Choroid plexus epithelial cell (primary cell): ENCODE results near the gene FGF18.

Experiments
- DNase-seq: peaks from one replicate; pipeline ENCODE4 v3.0.0-alpha.2; 2010; ENCODE audit warnings: low read depth
- H3K4me3 ChIP-seq: 2 replicates; pipeline ENCODE4 v1.5.1; 2011; ENCODE audit warnings: low read depth, mild to moderate bottlenecking, control low read depth, low read length, moderate library complexity
- CTCF ChIP-seq: conservative IDR thresholded peaks from 2 replicates; pipeline ENCODE4 v1.5.1; 2011; ENCODE audit warnings: low read depth, mild to moderate bottlenecking, control low read depth, inconsistent platforms, low read length, moderate library complexity

FGF18 gene

DNA sequence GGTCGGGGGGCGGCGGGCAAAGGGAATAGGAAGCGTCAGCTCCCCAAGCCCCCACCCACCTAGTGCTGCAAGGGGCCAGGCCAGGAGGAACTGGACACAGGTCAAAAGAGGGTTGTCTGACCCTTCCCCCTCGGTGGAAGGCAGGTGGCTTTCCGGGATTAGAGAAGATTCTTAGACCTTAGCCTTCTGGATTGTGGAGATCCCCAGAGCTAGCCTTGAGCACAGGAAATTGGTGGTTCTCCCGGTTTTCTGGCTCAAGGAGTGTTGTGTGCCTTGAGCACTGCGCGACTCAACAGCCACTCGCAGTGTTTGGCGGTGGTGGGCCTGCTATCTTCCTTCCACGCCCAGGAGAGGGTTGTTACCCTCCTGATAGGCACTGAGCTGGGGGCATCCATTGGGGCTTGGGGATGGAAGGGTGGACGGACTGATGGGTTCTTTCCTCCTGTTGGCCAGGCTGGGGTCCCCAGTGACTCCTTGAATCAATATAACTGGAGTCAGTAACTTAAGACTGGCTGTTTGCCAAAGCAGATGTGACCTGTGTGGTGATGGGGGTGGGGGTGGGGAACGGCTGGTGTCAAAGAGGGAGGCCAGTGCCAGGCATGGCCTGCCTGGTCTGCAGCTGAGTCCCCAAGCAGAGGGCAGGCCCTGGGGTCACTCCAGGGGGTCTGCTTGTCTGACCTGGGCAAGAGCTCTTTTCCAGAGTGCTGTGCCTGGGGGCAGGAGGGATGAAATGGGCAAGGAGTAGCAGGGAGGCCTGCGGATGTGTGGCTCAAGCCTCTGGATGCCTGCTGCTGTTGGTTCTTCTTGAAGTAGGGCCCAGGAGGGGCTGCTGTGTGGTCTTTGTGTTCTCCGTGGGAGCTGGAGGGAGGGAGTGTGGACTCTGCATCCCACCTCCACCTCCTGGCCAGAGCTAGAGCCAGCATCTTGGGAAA lies 2.1 kb downstream of the FGF18 start:
- no peak for TF ChIP-seq CTCF
- no peak overlapping the region for H3K4me3 ChIP-seq
- DNase-seq, result no peak

- no peak for DNase-seq
- H3K4me3 ChIP-seq, result no peak overlapping the region
- no peak for TF ChIP-seq CTCF
These were observed 3.0 kb downstream of the FGF18 start for GRCh38 chr5:171422495-171422894.

GRCh38 chr5:171422902-171423663 lies 3.6 kb downstream of the FGF18 start:
- TF ChIP-seq CTCF, result no peak
- no peak overlapping the region for H3K4me3 ChIP-seq
- DNase-seq, result no peak

DNA sequence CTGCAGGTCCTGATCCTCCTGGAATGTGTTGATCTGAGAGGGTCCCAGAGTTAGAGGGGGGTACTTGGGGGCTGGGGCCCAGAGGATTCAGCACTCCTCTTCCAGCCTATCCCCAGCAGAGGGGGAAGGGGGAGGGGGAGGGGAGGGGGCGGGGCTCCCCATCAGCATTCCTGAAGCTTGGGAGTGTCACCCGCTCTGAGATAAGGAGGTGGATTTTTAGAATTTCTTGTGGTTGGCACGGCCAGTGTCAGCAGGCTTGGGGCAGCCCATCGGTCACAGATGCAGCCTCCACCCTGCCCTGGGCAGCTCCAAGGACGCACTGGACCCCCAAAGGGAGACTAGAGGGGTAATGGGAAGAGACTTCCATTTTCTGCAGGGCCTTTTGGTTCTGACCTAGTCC lies 5.3 kb downstream of the FGF18 start:
- no peak for DNase-seq
- no peak overlapping the region for H3K4me3 ChIP-seq
- TF ChIP-seq CTCF, result no peak

- TF ChIP-seq CTCF, result no peak
- no peak overlapping the region for H3K4me3 ChIP-seq
- no peak for DNase-seq
These were observed 6.3 kb downstream of the FGF18 start for GRCh38 chr5:171425596-171426244.

- H3K4me3 ChIP-seq, result no peak overlapping the region
- TF ChIP-seq CTCF, result no peak
- no peak for DNase-seq
These were observed 6.8 kb downstream of the FGF18 start for GRCh38 chr5:171426266-171426665.
